Endothelial cell of umbilical vein (primary cell): ENCODE data around the gene NAA60. TPM values are rescaled to one million over a fixed set of nuclear protein-coding genes. Genes with fewer than 3 reads are reported as not detected.

ENCODE experiments used
- BruUV-seq: library from RNA; stranded (reverse); fragments of 400-500 nt; replicated peaks from 2 replicates; lab custom pipeline; 2021; lab: Mats Ljungman, UMichigan
- CTCF ChIA-PET: fragments of 300-600, 350-600 bp; sonication (Branson Sonifier 250); formaldehyde crosslinking; loops from one replicate; lab custom pipeline; 2021; ENCODE audit warnings: antibody characterized with exemption, inconsistent platforms; lab: Charles Lee
- POLR2A ChIA-PET: fragments of 300-600, 350-600 bp; sonication (Branson Sonifier 250); formaldehyde crosslinking; loops from one replicate; lab custom pipeline; 2021; ENCODE audit warnings: antibody characterized with exemption, inconsistent platforms; lab: Charles Lee
- DNase-seq: peaks from one replicate; pipeline ENCODE4 v3.0.0-alpha.2; 2011; ENCODE audit warnings: low read depth, low spot score
- FAIRE-seq: peaks from 2 replicates; lab custom pipeline; 2011; peaks lifted over from hg19 to GRCh38; lab: Jason Lieb, UNC
- H2AFZ ChIP-seq: 2 replicates; pipeline ENCODE4 v1.6.0; 2012; ENCODE audit warnings: low read depth, low read length, control low read depth, inconsistent platforms
- H3K27ac ChIP-seq: 2 replicates; pipeline ENCODE4 v1.5.1; 2011; ENCODE audit warnings: low read depth, mild to moderate bottlenecking, control low read depth, low read length, moderate library complexity; ENCODE audit not compliant: insufficient read depth
- H3K27me3 ChIP-seq, 2 experiments: 2 replicates each; pipeline versions ENCODE4 v1.6.0 to v1.6.1; 2011; ENCODE audit warnings: low read length in 2 of 2, mixed read lengths in 1 of 2; ENCODE audit not compliant: control insufficient read depth in 2 of 2, insufficient read depth in 2 of 2
- H3K36me3 ChIP-seq, 2 experiments: 2 replicates in 1 of 2; 3 replicates in 1 of 2; pipeline ENCODE4 v1.5.1; 2011; ENCODE audit warnings: low read length in 2 of 2, mild to moderate bottlenecking in 1 of 2, moderate library complexity in 1 of 2; ENCODE audit not compliant: control insufficient read depth in 2 of 2, insufficient read depth in 2 of 2; ENCODE audit errors: extremely low read depth in 1 of 2
- H3K4me1 ChIP-seq: 3 replicates; pipeline ENCODE4 v1.5.1; 2011; ENCODE audit warnings: mild to moderate bottlenecking, low read length; ENCODE audit not compliant: control insufficient read depth, insufficient read depth; ENCODE audit errors: extremely low read depth
- H3K4me2 ChIP-seq: 2 replicates; pipeline ENCODE4 v1.6.1; 2011; ENCODE audit warnings: low read length, control low read depth, mixed read lengths; ENCODE audit not compliant: insufficient read depth
- H3K4me3 ChIP-seq, 3 experiments: fragments of 200-600 bp in 1 of 3; sonication (generic), shearing (Covaris generic) in 1 of 3; replicated peaks in 1 of 3; 2 replicates each; pipeline ENCODE4 v1.5.1; 2011 to 2016; ENCODE audit warnings: control low read depth in 3 of 3, low read length in 3 of 3, mild to moderate bottlenecking in 2 of 3, inconsistent platforms in 1 of 3, low read depth in 1 of 3, moderate library complexity in 1 of 3; ENCODE audit not compliant: insufficient read depth in 1 of 3
- H3K79me2 ChIP-seq: 2 replicates; pipeline ENCODE4 v1.6.0; 2012; ENCODE audit warnings: low read length, inconsistent platforms; ENCODE audit not compliant: control insufficient read depth, insufficient read depth
- H3K9ac ChIP-seq: replicated peaks from 2 replicates; pipeline ENCODE3; 2011; ENCODE audit warnings: low read length, control low read depth; ENCODE audit not compliant: insufficient read depth; ENCODE audit errors: extremely low read depth
- H3K9me1 ChIP-seq: replicated peaks from 3 replicates; pipeline ENCODE4 v1.6.0; 2011; ENCODE audit warnings: mild to moderate bottlenecking, low read length; ENCODE audit not compliant: control insufficient read depth, insufficient read depth; ENCODE audit errors: extremely low read depth
- H3K9me3 ChIP-seq: replicated peaks from 2 replicates; pipeline ENCODE4 v1.5.1; 2012; ENCODE audit warnings: low read length, inconsistent platforms; ENCODE audit not compliant: control insufficient read depth, insufficient read depth
- H4K20me1 ChIP-seq: replicated peaks from 2 replicates; pipeline ENCODE3; 2011; ENCODE audit warnings: mild to moderate bottlenecking, low read length; ENCODE audit not compliant: control insufficient read depth, insufficient read depth; ENCODE audit errors: extremely low read depth
- CTCF ChIP-seq, 2 donors: IDR thresholded peaks; 1 replicate in 1 of 2; 2 replicates in 1 of 2; pipeline ENCODE4 v1.5.1; 2011; ENCODE audit warnings: low read length in 2 of 2, mild to moderate bottlenecking in 2 of 2, moderate library complexity in 2 of 2, control low read depth in 1 of 2, inconsistent platforms in 1 of 2, low read depth in 1 of 2; ENCODE audit not compliant: insufficient read depth in 1 of 2; ENCODE audit errors: extremely low read depth in 1 of 2
- FOS ChIP-seq: IDR thresholded peaks from 2 replicates; pipeline ENCODE4 v1.6.1; 2011; ENCODE audit warnings: mild to moderate bottlenecking, low read length, moderate library complexity, borderline replicate concordance; ENCODE audit not compliant: insufficient read depth
- JUN ChIP-seq: IDR thresholded peaks from 2 replicates; pipeline ENCODE4 v1.6.1; 2011; ENCODE audit warnings: borderline replicate concordance, low read depth; ENCODE audit not compliant: insufficient read length, insufficient read depth
- MYC ChIP-seq: IDR thresholded peaks from one replicate; pipeline ENCODE4 v1.6.1; 2011; ENCODE audit warnings: mild to moderate bottlenecking, low read depth, low read length
- POLR2A ChIP-seq: IDR thresholded peaks from 2 replicates; pipeline ENCODE4 v1.6.1; 2012; ENCODE audit warnings: low read depth, mild to moderate bottlenecking, control low read depth, low read length
- POLR2AphosphoS5 ChIP-seq: IDR thresholded peaks from 2 replicates; pipeline ENCODE4 v1.6.1; 2012; ENCODE audit warnings: low read depth, mild to moderate bottlenecking, control low read depth, low read length, moderate library complexity; ENCODE audit not compliant: insufficient read depth
- dilution Hi-C: fragments of 300-500 bp; cut with MboI; formaldehyde crosslinking; loops from one replicate; pipeline ENCODE4 v1.15.0; 2019; ENCODE audit warnings: low sequenced_read_pairs; ENCODE audit not compliant: extremely low pct_ligation_motif_present
- intact Hi-C: fragments of 100-400 bp; cut with micrococcal nuclease; formaldehyde crosslinking; loops from one replicate; pipeline ENCODE4 v1.10.0; 2022
- polyA plus RNA-seq, 4 experiments: library from polyadenylated mRNA; depleted of rRNA in 3 of 4; stranded (reverse) in 3 of 4; unstranded in 1 of 4; fragments of >200 nt; gene quantifications; 2 replicates each; pipeline versions ENCODE4 v1.2.1 to v1.2.3, GENCODE V29; 2011 to 2012; ENCODE audit warnings: missing spikeins in 1 of 4
- total RNA-seq: library from RNA; stranded (reverse); gene quantifications from 2 replicates; pipeline ENCODE4 v1.2.3, GENCODE V29; 2021
- TF ChIP-seq, protein P1 (sequence below): IDR thresholded peaks from 2 replicates; pipeline ENCODE4 v1.6.1; 2011; ENCODE audit not compliant: insufficient read depth, insufficient read length

NAA60 gene
- total and polyA plus RNA-seq, 2 donors (not counting 3 experiments of a cell fraction or from before 2014, with no cell fraction given) = 22.1 to 42.9 TPM

GRCh38 chr16:3439637-3440036, 3.8 kb upstream of the NAA60 start:
- peaks cover 2% of the 10 kb centered on the region for H3K4me1 ChIP-seq
- H3K27me3 ChIP-seq = peaks cover 0 to 17% of the 10 kb centered on the region in 2 experiments
- H3K79me2 ChIP-seq = peaks cover 7% of the 10 kb centered on the region
- no peak overlapping the region for H3K4me2 ChIP-seq
- no peaks in the 10 kb centered on the region for H4K20me1 ChIP-seq
- ChIA-PET CTCF (no interaction called here), POLR2A (no interaction called here)
- H3K9me3 ChIP-seq = no peaks in the 10 kb centered on the region
- FAIRE-seq = no peak
- peaks cover 0 to 3% of the 10 kb centered on the region in 2 experiments for H3K36me3 ChIP-seq
- no peak overlapping the region for H3K27ac ChIP-seq
- no peaks in the 10 kb centered on the region for H3K9me1 ChIP-seq
- no peak overlapping the region for H3K9ac ChIP-seq
- intact Hi-C loops (no loop called here), dilution Hi-C loops (no loop called here)
- TF ChIP-seq CTCF (IDR thresholded peaks at IDR 0.05; ENCODE audit: extremely low read depth in 1 of 2, insufficient read depth in 1 of 2, low read depth in 1 of 2, low read length in 2 of 2) = no peak
- no peak for TF ChIP-seq JUN
- TF ChIP-seq POLR2AphosphoS5 = no peak
- TF ChIP-seq MYC = no peak
- TF ChIP-seq, protein P1, sequence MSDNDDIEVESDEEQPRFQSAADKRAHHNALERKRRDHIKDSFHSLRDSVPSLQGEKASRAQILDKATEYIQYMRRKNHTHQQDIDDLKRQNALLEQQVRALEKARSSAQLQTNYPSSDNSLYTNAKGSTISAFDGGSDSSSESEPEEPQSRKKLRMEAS = no peak
- no peak for TF ChIP-seq POLR2A
- no peak for TF ChIP-seq FOS
- no peak overlapping the region for H3K4me3 ChIP-seq
- BruUV-seq = no TSS peak
- no peak for DNase-seq
- no peak overlapping the region for H2AFZ ChIP-seq
